H1 (cell line): ENCODE results near the gene PABPN1. TPM values are rescaled to one million over a fixed set of nuclear protein-coding genes. Genes with fewer than 3 reads are reported as not detected.

Experiments
- CTCF ChIA-PET: fragments of 300-600 bp; sonication (Branson Sonifier 250); formaldehyde crosslinking; loops from one replicate; lab custom pipeline; 2021; ENCODE audit not compliant: partially characterized antibody; lab: Charles Lee
- POLR2A ChIA-PET: fragments of 300-600 bp; sonication (Branson Sonifier 250); formaldehyde crosslinking; loops from one replicate; lab custom pipeline; 2021; ENCODE audit warnings: inconsistent platforms; ENCODE audit not compliant: partially characterized antibody; lab: Charles Lee
- DNase-seq, 2 experiments: peaks; one replicate each; pipeline versions ENCODE4 v3.0.0 to v3.0.0-alpha.2; 2010 to 2022; ENCODE audit warnings: low spot score in 2 of 2, low read depth in 1 of 2, mixed read lengths in 1 of 2
- FAIRE-seq: peaks from 2 replicates; lab custom pipeline; 2011; peaks lifted over from hg19 to GRCh38; lab: Jason Lieb, UNC
- H2AFZ ChIP-seq: 2 replicates; pipeline ENCODE4 v1.8.1; 2012; ENCODE audit warnings: low read length, inconsistent platforms
- H2AK5ac ChIP-seq: 2 replicates; pipeline ENCODE4 v1.6.1; 2013; ENCODE audit warnings: low read depth, low read length
- H2BK120ac ChIP-seq: replicated peaks from 2 replicates; pipeline ENCODE3; 2013; ENCODE audit warnings: low read depth, low read length, inconsistent platforms
- H2BK12ac ChIP-seq: 2 replicates; pipeline ENCODE4 v1.6.1; 2013; ENCODE audit warnings: low read depth, low read length
- H2BK15ac ChIP-seq: 2 replicates; pipeline ENCODE4 v1.6.1; 2013; ENCODE audit warnings: low read length
- H2BK20ac ChIP-seq: 2 replicates; pipeline ENCODE4 v1.6.1; 2013; ENCODE audit warnings: low read length
- H2BK5ac ChIP-seq: 2 replicates; pipeline ENCODE4 v1.6.1; 2013; ENCODE audit warnings: low read depth, low read length
- H3K14ac ChIP-seq: 2 replicates; pipeline ENCODE4 v1.6.1; 2013; ENCODE audit warnings: inconsistent platforms; ENCODE audit not compliant: insufficient read length
- H3K18ac ChIP-seq: 2 replicates; pipeline ENCODE4 v1.6.1; 2013; ENCODE audit warnings: low read length; ENCODE audit errors: extremely low read depth
- H3K23ac ChIP-seq: 2 replicates; pipeline ENCODE4 v1.6.1; 2013; ENCODE audit warnings: inconsistent platforms; ENCODE audit not compliant: insufficient read length
- H3K23me2 ChIP-seq: 2 replicates; pipeline ENCODE4 v1.6.1; 2013; ENCODE audit warnings: low read depth, low read length
- H3K27ac ChIP-seq: 2 replicates; pipeline ENCODE4 v1.6.1; 2011; ENCODE audit warnings: low read depth, low read length, inconsistent platforms
- H3K27me3 ChIP-seq, 4 experiments: replicated peaks in 1 of 4; 1 replicate in 1 of 4; 2 replicates in 3 of 4; pipeline versions ENCODE4 v1.6.1 to v1.8.1; 2011 to 2013; ENCODE audit warnings: low read length in 3 of 4, mild to moderate bottlenecking in 3 of 4, inconsistent platforms in 2 of 4, mixed read lengths in 2 of 4, moderate library complexity in 1 of 4; ENCODE audit not compliant: control insufficient read depth in 3 of 4, insufficient read depth in 3 of 4; ENCODE audit errors: extremely low read depth in 1 of 4
- H3K36me3 ChIP-seq, 4 experiments: 2 replicates each; pipeline versions ENCODE4 v1.6.1 to v1.8.1; 2011 to 2013; ENCODE audit warnings: mild to moderate bottlenecking in 4 of 4, low read length in 3 of 4, moderate library complexity in 2 of 4, control low read depth in 1 of 4, inconsistent platforms in 1 of 4; ENCODE audit not compliant: insufficient read depth in 4 of 4, control insufficient read depth in 2 of 4
- H3K4ac ChIP-seq: replicated peaks from 2 replicates; pipeline ENCODE3; 2013; ENCODE audit warnings: low read length, low read depth, mixed read lengths, inconsistent platforms; ENCODE audit not compliant: insufficient read length
- H3K4me1 ChIP-seq, 4 experiments: replicated peaks in 1 of 4; 1 replicate in 1 of 4; 2 replicates in 3 of 4; pipeline versions ENCODE4 v1.6.1 to v1.8.1; 2011 to 2013; ENCODE audit warnings: low read length in 3 of 4, inconsistent platforms in 2 of 4, mixed read lengths in 1 of 4; ENCODE audit not compliant: insufficient read depth in 4 of 4, control insufficient read depth in 3 of 4
- H3K4me2 ChIP-seq, 2 experiments: 2 replicates each; pipeline versions ENCODE4 v1.6.1 to v1.8.1; 2011 to 2013; ENCODE audit warnings: low read depth in 2 of 2, low read length in 2 of 2, control low read depth in 1 of 2, inconsistent platforms in 1 of 2, mild to moderate bottlenecking in 1 of 2; ENCODE audit not compliant: insufficient read depth in 1 of 2
- H3K4me3 ChIP-seq, 4 experiments: fragments of 200-600, 300-600 bp in 1 of 4; sonication (generic), shearing (Covaris generic), sonication (Bioruptor Twin) in 1 of 4; 2 replicates each; pipeline versions ENCODE4 v1.5.1 to v1.8.1; 2011 to 2016; ENCODE audit warnings: low read length in 4 of 4, low read depth in 3 of 4, control low read depth in 2 of 4, inconsistent platforms in 2 of 4, mild to moderate bottlenecking in 2 of 4, mixed read lengths in 1 of 4, moderate library complexity in 1 of 4; ENCODE audit not compliant: insufficient read depth in 2 of 4; ENCODE audit errors: extremely low read depth in 1 of 4
- H3K56ac ChIP-seq: replicated peaks from 2 replicates; pipeline ENCODE3; 2013; ENCODE audit warnings: low read depth, mild to moderate bottlenecking, mixed read lengths, low read length, inconsistent platforms; ENCODE audit not compliant: insufficient read length
- H3K79me1 ChIP-seq: 2 replicates; pipeline ENCODE4 v1.6.1; 2013; ENCODE audit warnings: low read depth, low read length, control low read depth
- H3K79me2 ChIP-seq, 2 experiments: 2 replicates each; pipeline versions ENCODE4 v1.6.1 to v1.8.1; 2012 to 2013; ENCODE audit warnings: low read length in 2 of 2, mild to moderate bottlenecking in 2 of 2, inconsistent platforms in 1 of 2; ENCODE audit not compliant: insufficient read depth in 2 of 2, control insufficient read depth in 1 of 2
- H3K9ac ChIP-seq, 4 experiments: replicated peaks in 1 of 4; 1 replicate in 1 of 4; 2 replicates in 3 of 4; pipeline versions ENCODE4 v1.6.1 to v1.8.1; 2011 to 2013; ENCODE audit warnings: low read depth in 3 of 4, low read length in 3 of 4, control low read depth in 2 of 4, mild to moderate bottlenecking in 2 of 4, moderate library complexity in 2 of 4, inconsistent platforms in 1 of 4; ENCODE audit errors: extremely low read depth in 1 of 4
- H3K9me3 ChIP-seq, 2 experiments: 2 replicates each; pipeline versions ENCODE4 v1.6.1 to v1.8.1; 2012 to 2013; ENCODE audit warnings: mild to moderate bottlenecking in 2 of 2, moderate library complexity in 2 of 2, control low read depth in 1 of 2, inconsistent platforms in 1 of 2, low read depth in 1 of 2, low read length in 1 of 2, mixed read lengths in 1 of 2; ENCODE audit not compliant: insufficient read depth in 2 of 2
- H4K20me1 ChIP-seq, 2 experiments: replicated peaks in 1 of 2; 2 replicates each; pipeline versions ENCODE3 to v1.8.1; 2011 to 2013; ENCODE audit warnings: inconsistent platforms in 2 of 2, low read length in 2 of 2, mild to moderate bottlenecking in 1 of 2; ENCODE audit not compliant: insufficient read depth in 2 of 2, control insufficient read depth in 1 of 2
- H4K5ac ChIP-seq: 2 replicates; pipeline ENCODE4 v1.6.1; 2013; ENCODE audit warnings: low read length, low read depth, mixed read lengths, inconsistent platforms; ENCODE audit not compliant: insufficient read length
- H4K8ac ChIP-seq: 2 replicates; pipeline ENCODE4 v1.8.0; 2013; ENCODE audit warnings: mild to moderate bottlenecking, moderate library complexity, low read length, inconsistent platforms; ENCODE audit not compliant: insufficient read depth; ENCODE audit errors: extremely low read depth
- H4K91ac ChIP-seq: replicated peaks from 2 replicates; pipeline ENCODE3; 2013; ENCODE audit warnings: low read length, mixed read lengths, inconsistent platforms; ENCODE audit not compliant: insufficient read length
- CEBPB ChIP-seq: IDR thresholded peaks from 2 replicates; pipeline ENCODE4 v1.6.1; 2012; ENCODE audit warnings: low read depth, low read length
- CHD1 ChIP-seq: IDR thresholded peaks from 2 replicates; pipeline ENCODE4 v1.6.1; 2012; ENCODE audit warnings: low read depth, low read length, improper control_type of control experiment
- CREB1 ChIP-seq: IDR thresholded peaks from 2 replicates; pipeline ENCODE4 v1.6.1; 2012; ENCODE audit warnings: inconsistent platforms
- JUND ChIP-seq: IDR thresholded peaks from 2 replicates; pipeline ENCODE4 v1.6.1; 2011; ENCODE audit warnings: mild to moderate bottlenecking, improper control_type of control experiment, low read length
- POLR2A ChIP-seq, 2 experiments: IDR thresholded peaks; 1 replicate in 1 of 2; 2 replicates in 1 of 2; pipeline ENCODE4 v1.6.1; 2011; ENCODE audit warnings: low read depth in 2 of 2, low read length in 2 of 2, mild to moderate bottlenecking in 2 of 2; ENCODE audit errors: control extremely low read depth in 1 of 2
- RAD21 ChIP-seq, 2 experiments: IDR thresholded peaks in 1 of 2; conservative IDR thresholded peaks in 1 of 2; 2 replicates each; pipeline ENCODE4 v1.6.1; 2011; ENCODE audit warnings: low read depth in 2 of 2, low read length in 2 of 2, improper control_type of control experiment in 1 of 2, inconsistent platforms in 1 of 2, mild to moderate bottlenecking in 1 of 2, moderate library complexity in 1 of 2
- SIN3A ChIP-seq, 2 experiments: IDR thresholded peaks in 1 of 2; conservative IDR thresholded peaks in 1 of 2; 2 replicates each; pipeline ENCODE4 v1.6.1; 2011 to 2012; ENCODE audit warnings: low read length in 2 of 2, improper control_type of control experiment in 1 of 2, low read depth in 1 of 2, mild to moderate bottlenecking in 1 of 2
- SIX5 ChIP-seq: IDR thresholded peaks from 2 replicates; pipeline ENCODE4 v1.6.1; 2011; ENCODE audit warnings: mild to moderate bottlenecking, low read depth, low read length
- SP4 ChIP-seq: IDR thresholded peaks from 2 replicates; pipeline ENCODE4 v1.6.1; 2012; ENCODE audit warnings: low read length, inconsistent platforms
- WGBS, 2 experiments: shearing (Covaris generic) in 1 of 2; methylation state at CpG; one replicate each; pipeline versions ENCODE4 v1.1.6 to v1.1.7; 2013 to 2015; ENCODE audit warnings: low lambda C conversion rate in 2 of 2, mixed read lengths in 2 of 2, inconsistent platforms in 1 of 2, low coverage in 1 of 2, missing lambda C conversion rate in 1 of 2; ENCODE audit not compliant: insufficient replicate concordance in 2 of 2, insufficient coverage in 1 of 2, insufficient read length in 1 of 2; ENCODE audit errors: extremely low coverage in 1 of 2, missing lambda C conversion rate in 1 of 2; 5-methylcytosine and 5-hydroxymethylcytosine counted together
- polyA plus RNA-seq, 7 experiments: library from polyadenylated mRNA; depleted of rRNA in 3 of 7; stranded (reverse) in 5 of 7; unstranded in 2 of 7; fragments of >200 nt in 5 of 7; fragments of 200-250 nt in 2 of 7; gene quantifications; 1 replicate in 5 of 7; 2 replicates in 1 of 7; 4 replicates in 1 of 7; pipeline versions ENCODE4 v1.2.1 to v1.2.3, GENCODE V29; 2011 to 2013; ENCODE audit warnings: missing spikeins in 2 of 7, mixed read lengths in 2 of 7
- total RNA-seq: library from RNA; stranded (reverse); fragmentation: NEBNext Ultra II Directional; extraction: Animal tissue kit (Norgen Biotek cat#: 25700); gene quantifications from 2 replicates; pipeline ENCODE4 v1.2.1, GENCODE V29; 2021
- TF ChIP-seq, protein P1 (sequence below): IDR thresholded peaks from 2 replicates; pipeline ENCODE4 v1.6.1; 2011; ENCODE audit warnings: low read depth, mild to moderate bottlenecking, low read length; ENCODE audit not compliant: insufficient read depth

PABPN1 gene
- total and polyA plus RNA-seq, 2 of the 8 experiments (the other 6 are each of a cell fraction or from before 2014, with no cell fraction given): 300 to 331 TPM

DNA sequence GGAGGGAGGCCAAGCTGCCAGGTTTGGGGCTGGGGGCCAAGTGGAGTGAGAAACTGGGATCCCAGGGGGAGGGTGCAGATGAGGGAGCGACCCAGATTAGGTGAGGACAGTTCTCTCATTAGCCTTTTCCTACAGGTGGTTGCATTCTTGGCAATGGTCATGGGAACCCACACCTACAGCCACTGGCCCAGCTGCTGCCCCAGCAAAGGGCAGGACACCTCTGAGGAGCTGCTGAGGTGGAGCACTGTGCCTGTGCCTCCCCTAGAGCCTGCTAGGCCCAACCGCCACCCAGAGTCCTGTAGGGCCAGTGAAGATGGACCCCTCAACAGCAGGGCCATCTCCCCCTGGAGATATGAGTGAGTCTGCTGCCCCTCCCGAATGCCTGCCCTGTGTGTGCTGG lies 51.8 kb downstream of the PABPN1 start:
- Histone ChIP-seq H3K4ac (no peak overlapping the region), H2BK120ac (no peak overlapping the region), H3K36me3 (no peaks in the 10 kb centered on the region), H3K27ac (no peak overlapping the region), H3K79me1 (no peaks in the 10 kb centered on the region), H4K91ac (no peak overlapping the region), H3K4me3 (no peak overlapping the region), H4K5ac (no peak overlapping the region), H3K4me2 (no peak overlapping the region), H3K4me1 (peaks cover 0 to 10% (median 3%) of the 10 kb centered on the region in 4 experiments; a peak in 3 of 7 replicates), H3K9ac (no peak overlapping the region), H2BK20ac (no peak overlapping the region), H3K18ac (no peak overlapping the region), H3K56ac (no peak overlapping the region), H2AFZ (no peak overlapping the region), H3K23me2 (no peaks in the 10 kb centered on the region), H3K9me3 (no peaks in the 10 kb centered on the region), H3K14ac (no peak overlapping the region), H3K27me3 (peaks cover 0 to 21% (median 12%) of the 10 kb centered on the region in 4 experiments; a peak in 6 of 7 replicates), H3K23ac (no peak overlapping the region), H2AK5ac (no peak overlapping the region), H2BK15ac (no peak overlapping the region), H2BK5ac (no peak overlapping the region), H4K20me1 (no peaks in the 10 kb centered on the region), H4K8ac (no peak overlapping the region), H2BK12ac (no peak overlapping the region), H3K79me2 (no peaks in the 10 kb centered on the region)
- ChIA-PET CTCF (interaction anchor here (0.5 to 15.0 kb wide), 5 partner anchors 12 to 457 kb away, joined by 3 to 333 read pairs (median 4); partner anchors contain the start of genes EFS and SLC22A17), POLR2A (interaction anchor here (0.7 to 1.2 kb wide), 2 partner anchors 9 to 83 kb away, joined by 3 to 4 read pairs; no protein-coding TSS in a partner anchor)
- TF ChIP-seq SIN3A (conservative IDR thresholded peaks at IDR 0.05 in 1 of 2, IDR thresholded peaks at IDR 0.05 in 1 of 2; ENCODE audit: low read depth in 1 of 2, low read length in 2 of 2): no peak
- TF ChIP-seq CEBPB: no peak
- TF ChIP-seq SP4: no peak
- no peak for TF ChIP-seq JUND
- TF ChIP-seq POLR2A (IDR thresholded peaks at IDR 0.05; ENCODE audit: control extremely low read depth in 1 of 2, low read depth in 2 of 2, low read length in 2 of 2): no peak
- TF ChIP-seq, protein P1, sequence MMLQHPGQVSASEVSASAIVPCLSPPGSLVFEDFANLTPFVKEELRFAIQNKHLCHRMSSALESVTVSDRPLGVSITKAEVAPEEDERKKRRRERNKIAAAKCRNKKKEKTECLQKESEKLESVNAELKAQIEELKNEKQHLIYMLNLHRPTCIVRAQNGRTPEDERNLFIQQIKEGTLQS: no peak
- TF ChIP-seq CREB1: no peak
- TF ChIP-seq SIX5: no peak
- no peak for TF ChIP-seq RAD21 (IDR thresholded peaks at IDR 0.05 in 1 of 2, conservative IDR thresholded peaks at IDR 0.05 in 1 of 2; ENCODE audit: low read depth in 2 of 2, low read length in 2 of 2)
- TF ChIP-seq CHD1: no peak
- FAIRE-seq (no peak), DNase-seq (no peak)
- 91% methylated on average over 3 of the region's 3 CpGs; no CpG with 5 or more reads in 1 of the 2 experiments for WGBS, 2 experiments
